Neutrophil (primary cell): ENCODE results near the gene FHL1.

Source experiments
- H3K27ac ChIP-seq: fragments of 200-600 bp; sonication (generic); 2 replicates; pipeline ENCODE4 v1.5.1; 2016; ENCODE audit warnings: mild to moderate bottlenecking, moderate library complexity
- H3K27me3 ChIP-seq: fragments of 200-600 bp; sonication (generic); 2 replicates; pipeline ENCODE4 v1.6.0; 2016; ENCODE audit warnings: mild to moderate bottlenecking
- H3K36me3 ChIP-seq: fragments of 200-600 bp; sonication (generic); 2 replicates; pipeline ENCODE4 v1.5.1; 2017
- H3K4me1 ChIP-seq, 2 experiments: fragments of 200-600 bp in 1 of 2; sonication (generic) in 1 of 2; 1 replicate in 1 of 2; 2 replicates in 1 of 2; pipeline versions ENCODE4 v1.5.1 to v1.6.1; 2013 to 2016; ENCODE audit warnings: low read depth in 1 of 2, low read length in 1 of 2, mild to moderate bottlenecking in 1 of 2, moderate library complexity in 1 of 2; ENCODE audit not compliant: control insufficient read depth in 1 of 2, insufficient read depth in 1 of 2
- H3K4me3 ChIP-seq, 2 experiments: fragments of 200-600 bp in 1 of 2; sonication (generic) in 1 of 2; 1 replicate in 1 of 2; 2 replicates in 1 of 2; pipeline ENCODE4 v1.5.1; 2013 to 2016; ENCODE audit warnings: low read depth in 1 of 2, low read length in 1 of 2, mild to moderate bottlenecking in 1 of 2, moderate library complexity in 1 of 2
- H3K9me3 ChIP-seq: fragments of 200-600 bp; sonication (generic); 2 replicates; pipeline ENCODE4 v1.5.1; 2016
- CTCF ChIP-seq: fragments of 200-600 bp; sonication (generic); IDR thresholded peaks from 2 replicates; pipeline ENCODE4 v1.5.1; 2016; ENCODE audit warnings: antibody characterized with exemption

FHL1 gene

GRCh38 chrX:136112286-136112685, 35.0 kb upstream of the FHL1 start:
- Histone ChIP-seq H3K36me3 (no peaks in the 10 kb centered on the region), H3K4me3 (no peak overlapping the region), H3K27ac (no peak overlapping the region), H3K9me3 (no peaks in the 10 kb centered on the region), H3K4me1 (no peaks in the 10 kb centered on the region), H3K27me3 (no peaks in the 10 kb centered on the region)
- TF ChIP-seq CTCF: no peak

DNA sequence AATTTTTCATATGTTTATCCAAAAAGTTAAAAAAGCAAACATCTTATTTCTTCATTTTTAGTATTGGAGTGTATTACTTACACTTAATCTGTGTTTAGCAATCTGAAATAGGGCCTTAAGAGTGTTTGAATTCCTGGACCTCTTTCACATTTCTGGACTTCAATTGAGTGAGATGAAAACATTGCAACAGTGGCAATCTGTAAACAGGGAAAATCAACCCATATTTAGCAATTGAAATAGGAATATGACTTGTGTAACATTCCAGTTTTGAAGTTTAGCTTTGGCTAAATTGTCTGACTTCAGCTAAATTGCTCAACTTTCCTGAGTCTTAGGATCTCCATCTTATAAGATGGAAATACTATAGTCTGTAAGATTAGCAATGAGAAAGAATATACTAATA, 34.6 kb upstream of the FHL1 start:
- Histone ChIP-seq H3K27ac (no peak overlapping the region), H3K4me3 (no peak overlapping the region), H3K27me3 (no peaks in the 10 kb centered on the region), H3K4me1 (no peaks in the 10 kb centered on the region), H3K36me3 (no peaks in the 10 kb centered on the region), H3K9me3 (no peaks in the 10 kb centered on the region)
- no peak for TF ChIP-seq CTCF

DNA sequence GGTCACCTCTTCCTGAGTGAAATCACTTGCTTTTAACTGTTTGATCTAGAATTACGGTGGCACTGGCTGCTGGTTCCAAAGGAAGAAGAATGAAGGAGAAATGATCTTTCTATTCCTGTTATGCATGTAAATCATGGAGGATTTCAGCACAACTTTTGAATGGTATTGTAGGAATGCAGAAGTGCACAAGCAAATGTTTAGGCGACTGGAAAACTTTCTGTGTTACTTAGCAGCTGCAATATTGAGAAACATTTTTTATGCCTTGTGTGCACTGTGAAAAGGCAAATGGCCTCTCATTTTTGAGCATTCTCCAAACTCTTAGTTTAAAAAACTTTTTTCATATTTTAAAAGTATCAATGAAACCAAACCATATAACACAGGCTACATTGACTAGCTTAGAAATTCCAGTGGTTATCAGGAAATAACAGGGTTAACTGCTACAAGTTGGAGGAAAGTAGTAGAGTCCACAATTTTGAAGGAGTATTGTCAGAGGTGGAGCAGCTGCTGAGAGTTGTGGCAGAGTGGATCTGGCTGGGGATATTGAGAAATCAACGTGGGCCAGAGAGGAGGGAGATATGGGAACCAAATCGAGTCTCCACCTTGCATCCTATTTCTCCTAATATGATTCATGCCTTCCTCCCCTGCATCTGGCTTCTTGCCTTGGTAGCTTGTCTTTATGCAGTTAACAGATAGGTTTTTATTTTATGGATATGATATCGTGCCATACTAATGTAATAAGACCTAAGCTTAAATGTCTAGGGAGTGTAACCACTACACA, 32.0 kb upstream of the FHL1 start:
- no peaks in the 10 kb centered on the region for H3K27me3 ChIP-seq
- H3K36me3 ChIP-seq: no peaks in the 10 kb centered on the region
- no peaks in the 10 kb centered on the region for H3K4me1 ChIP-seq
- no peak overlapping the region for H3K27ac ChIP-seq
- TF ChIP-seq CTCF: no peak
- no peaks in the 10 kb centered on the region for H3K9me3 ChIP-seq
- no peak overlapping the region for H3K4me3 ChIP-seq

DNA sequence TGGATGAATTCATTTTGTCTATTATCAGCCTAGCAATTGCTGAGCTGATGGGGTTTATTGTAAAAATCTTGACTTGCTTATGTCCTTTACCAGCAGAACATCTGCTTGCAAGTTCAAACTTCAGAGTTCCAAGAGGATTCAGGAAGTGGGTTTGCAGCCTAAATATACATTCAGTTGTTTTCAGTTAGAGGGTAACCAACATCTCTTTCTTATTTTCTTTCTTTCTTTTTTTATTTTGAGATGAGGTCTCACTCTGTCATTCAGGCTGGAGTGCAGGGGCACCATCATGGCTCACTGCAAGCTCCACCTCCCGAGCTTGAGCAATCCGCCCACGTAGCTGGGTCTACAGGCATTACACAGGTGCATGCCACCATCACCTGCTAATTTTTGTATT, 31.4 kb upstream of the FHL1 start:
- H3K27ac ChIP-seq: no peak overlapping the region
- no peaks in the 10 kb centered on the region for H3K27me3 ChIP-seq
- H3K4me1 ChIP-seq: no peaks in the 10 kb centered on the region
- TF ChIP-seq CTCF: no peak
- H3K9me3 ChIP-seq: no peaks in the 10 kb centered on the region
- H3K4me3 ChIP-seq: no peak overlapping the region
- no peaks in the 10 kb centered on the region for H3K36me3 ChIP-seq

DNA sequence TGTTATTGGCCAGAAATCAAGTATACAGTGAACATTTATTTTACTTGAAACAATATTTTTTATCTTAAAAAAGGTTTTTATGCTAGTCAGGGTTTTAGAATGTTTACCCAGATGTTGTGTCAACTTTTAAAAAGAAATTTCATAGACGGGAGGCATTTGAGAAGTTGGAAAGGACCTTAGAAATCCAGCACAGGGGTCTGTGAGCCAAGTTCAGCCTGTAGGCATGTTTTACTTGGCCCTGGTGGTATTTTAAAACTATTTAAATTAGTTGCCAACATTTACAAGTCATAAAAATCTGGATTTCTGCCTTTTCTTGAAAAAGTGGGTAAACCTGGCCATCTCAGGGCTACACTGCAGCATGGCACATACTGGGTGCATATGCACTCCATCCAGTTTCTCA, 25.5 kb upstream of the FHL1 start:
- no peak overlapping the region for H3K27ac ChIP-seq
- H3K4me1 ChIP-seq: no peaks in the 10 kb centered on the region
- no peak overlapping the region for H3K4me3 ChIP-seq
- H3K36me3 ChIP-seq: no peaks in the 10 kb centered on the region
- no peak for TF ChIP-seq CTCF
- no peaks in the 10 kb centered on the region for H3K27me3 ChIP-seq
- H3K9me3 ChIP-seq: no peaks in the 10 kb centered on the region
